GM21381 (cell line): Measurements from ENCODE around the gene TENM3.
"Not testable (repeated sequence)": the region's sequence is repeated elsewhere in the genome, so short reads cannot be mapped to it uniquely, and the experiment has no call there.

ENCODE experiments used
- ATAC-seq: cut with Tn5 transposase; IDR thresholded peaks from one replicate; pipeline ENCODE4 v1.9.1; 2021; ENCODE audit warnings: mild to moderate bottlenecking, moderate library complexity; ENCODE audit not compliant: unreplicated experiment

TENM3 gene

DNA sequence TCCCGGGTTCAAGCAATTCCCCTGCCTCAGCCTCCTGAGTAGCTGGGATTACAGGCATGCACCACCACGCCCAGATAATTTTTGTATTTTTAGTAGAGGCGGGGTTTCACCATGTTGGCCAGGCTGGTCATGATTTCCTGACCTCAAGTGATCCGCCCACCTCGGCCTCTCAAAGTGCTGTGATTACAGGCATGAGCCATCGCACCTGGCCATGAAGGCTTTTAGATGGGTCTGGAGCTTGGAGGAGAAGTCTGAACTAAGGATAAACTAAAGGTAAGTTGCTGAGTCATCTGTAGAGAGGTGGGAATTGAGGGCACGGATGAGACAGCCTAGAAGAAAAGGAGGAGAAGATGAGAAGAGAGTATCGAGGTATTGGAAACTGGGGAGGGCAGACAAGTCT lies at the start of gene TENM3:
TSS of gene TENM3 (plus strand) at position 199 of the 400 bp plus-strand sequence. CDS start 80,619 bp downstream, outside the sequence.
- ATAC-seq: not testable (repeated sequence)

DNA sequence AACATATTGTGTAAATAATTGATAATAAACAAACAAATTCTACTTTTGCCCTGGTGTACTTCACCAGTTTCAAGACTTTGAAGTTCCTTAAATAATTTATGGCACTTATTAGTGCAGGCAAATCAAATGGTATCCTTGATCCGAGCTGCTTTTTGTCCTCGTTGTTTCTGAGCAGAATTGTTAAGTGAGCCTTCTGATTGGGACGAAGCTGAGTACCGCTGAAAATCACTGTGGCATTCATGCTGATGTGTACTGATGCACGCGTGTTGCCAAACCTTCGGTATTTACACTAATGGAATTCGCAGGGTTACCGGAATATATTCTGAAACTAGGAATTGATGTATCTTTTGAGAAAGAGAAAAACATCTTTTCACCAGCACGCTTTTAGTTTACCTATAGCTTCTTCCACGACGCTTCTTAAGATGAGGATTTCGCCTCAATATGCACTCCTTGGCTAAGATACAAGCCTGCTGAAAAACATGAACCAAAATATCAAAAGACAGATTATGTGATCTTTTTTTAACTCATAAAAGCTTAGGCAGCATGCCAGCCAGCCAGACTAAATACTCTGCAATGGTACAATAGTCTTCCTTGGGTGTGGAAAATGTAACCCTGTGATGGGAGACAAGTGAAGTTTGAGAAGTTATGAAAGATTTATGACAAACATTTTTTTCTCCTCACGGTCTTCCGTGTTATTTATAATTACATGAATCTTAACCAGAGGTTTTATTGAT lies 48.9 kb upstream of the TENM3 start:
- ATAC-seq: no peak

GRCh38 chr4:182197611-182198010 lies 45.6 kb upstream of the TENM3 start:
- no peak for ATAC-seq

GRCh38 chr4:182201871-182202270 lies 41.3 kb upstream of the TENM3 start:
- no peak for ATAC-seq

DNA sequence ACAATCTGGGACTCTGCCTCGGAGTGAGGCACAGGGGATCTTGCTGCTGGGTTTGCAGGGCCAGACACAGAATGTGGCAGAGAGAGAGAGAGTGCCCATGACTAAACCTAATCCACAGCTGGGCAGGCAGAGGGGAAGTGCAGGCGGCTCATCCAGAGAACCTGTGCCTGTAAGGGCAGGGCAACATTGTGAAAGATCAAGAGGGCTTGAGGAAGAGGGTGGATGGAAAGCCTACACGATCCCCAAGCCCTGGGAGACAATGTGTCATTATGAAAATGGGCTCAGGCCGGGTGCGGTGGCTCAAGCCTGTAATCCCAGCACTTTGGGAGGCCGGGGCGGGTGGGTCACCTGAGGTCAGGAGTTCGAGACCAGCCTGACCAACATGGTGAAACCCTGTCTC lies 40.6 kb upstream of the TENM3 start:
- ATAC-seq: no peak

GRCh38 chr4:182203872-182204411 lies 39.3 kb upstream of the TENM3 start:
- ATAC-seq: no peak

DNA sequence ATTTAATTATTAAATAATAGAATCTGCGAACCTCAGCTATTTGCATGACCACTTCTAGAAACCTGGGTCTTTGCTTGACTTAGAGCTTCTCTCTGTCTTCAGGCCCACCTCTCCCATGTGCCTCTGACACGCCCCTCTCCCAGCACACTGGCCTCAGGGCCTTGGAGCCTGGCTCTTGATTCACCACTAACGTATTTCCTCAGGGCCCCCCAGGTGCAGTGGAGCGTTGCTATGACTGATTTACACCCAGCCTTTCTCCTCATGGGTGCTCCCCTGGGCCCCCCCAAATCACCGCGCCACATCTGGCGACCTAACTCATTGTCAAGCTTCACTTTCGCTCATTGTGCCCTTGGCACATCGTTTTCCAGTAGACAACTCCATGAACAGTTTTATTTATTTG lies 37.9 kb upstream of the TENM3 start:
- no peak for ATAC-seq

DNA sequence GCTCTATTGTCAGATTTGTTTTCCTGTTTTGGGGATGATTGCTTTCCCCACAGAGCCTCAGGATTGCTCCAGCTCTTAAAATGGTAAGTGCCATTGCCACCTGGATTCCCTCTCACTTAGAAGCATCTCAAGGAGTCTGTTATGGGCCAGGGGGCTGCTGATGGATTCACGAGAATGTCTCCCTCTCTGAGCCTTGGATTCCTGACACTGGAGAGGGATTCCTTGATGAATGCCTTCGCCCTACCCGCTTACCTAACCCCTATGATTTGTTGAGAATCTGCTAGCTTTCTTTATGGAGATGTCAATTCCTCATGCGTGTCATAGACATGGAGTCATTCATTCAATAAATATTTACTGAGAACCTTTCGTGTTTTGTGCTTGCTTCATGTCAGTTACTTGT lies 36.9 kb upstream of the TENM3 start:
- ATAC-seq: no peak

DNA sequence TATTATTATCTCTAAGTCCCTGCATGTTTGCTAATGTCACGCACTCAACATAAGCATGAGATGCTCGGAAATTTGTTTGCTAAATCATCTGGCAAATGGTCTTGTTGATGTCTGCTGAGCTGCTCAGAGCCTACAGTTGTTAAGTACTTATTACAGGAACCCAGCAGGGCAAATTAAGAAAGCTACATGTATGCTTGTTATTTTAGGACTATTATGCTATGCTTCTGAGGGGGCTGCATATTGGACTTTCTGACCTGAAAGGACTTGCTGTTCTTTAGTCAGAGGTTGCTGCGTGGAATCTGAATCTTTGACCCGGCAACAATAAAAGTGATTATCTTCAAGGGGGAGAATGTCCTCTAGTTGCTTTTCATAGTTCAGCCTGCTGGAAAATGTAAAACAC lies 36.3 kb upstream of the TENM3 start:
- ATAC-seq: no peak

DNA sequence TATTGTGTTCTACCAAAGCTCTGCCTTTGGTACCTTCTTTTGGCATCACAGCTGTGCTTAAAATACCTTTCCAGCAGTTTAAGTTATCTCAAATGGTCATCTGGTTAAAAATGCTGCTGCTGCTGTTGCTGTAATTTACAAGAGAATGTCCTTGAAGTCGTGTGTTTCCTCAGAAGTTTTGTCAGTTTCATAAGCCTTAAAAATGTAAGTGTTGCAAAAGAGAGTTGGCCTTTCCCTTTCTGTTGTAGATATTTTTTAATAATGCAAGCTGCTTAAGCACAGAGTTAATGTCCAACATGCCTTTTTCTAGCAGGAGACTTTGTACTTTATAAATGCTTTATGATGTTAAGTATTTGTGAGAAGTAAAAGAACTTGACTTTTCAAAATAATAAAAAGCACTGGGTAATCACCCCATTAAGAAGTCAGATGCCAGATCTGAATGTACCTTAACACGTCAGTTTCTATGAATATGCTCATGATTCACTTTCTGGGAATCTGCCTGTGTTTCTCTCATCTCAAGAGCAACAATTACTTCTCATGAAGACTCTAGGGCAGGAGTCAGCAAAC lies 35.3 kb upstream of the TENM3 start:
- ATAC-seq: no peak

- no peak for ATAC-seq
Measured at GRCh38 chr4:182208526-182209050, 34.6 kb upstream of the TENM3 start.

- ATAC-seq: no peak
Measured at GRCh38 chr4:182212211-182212761, 30.9 kb upstream of the TENM3 start.

DNA sequence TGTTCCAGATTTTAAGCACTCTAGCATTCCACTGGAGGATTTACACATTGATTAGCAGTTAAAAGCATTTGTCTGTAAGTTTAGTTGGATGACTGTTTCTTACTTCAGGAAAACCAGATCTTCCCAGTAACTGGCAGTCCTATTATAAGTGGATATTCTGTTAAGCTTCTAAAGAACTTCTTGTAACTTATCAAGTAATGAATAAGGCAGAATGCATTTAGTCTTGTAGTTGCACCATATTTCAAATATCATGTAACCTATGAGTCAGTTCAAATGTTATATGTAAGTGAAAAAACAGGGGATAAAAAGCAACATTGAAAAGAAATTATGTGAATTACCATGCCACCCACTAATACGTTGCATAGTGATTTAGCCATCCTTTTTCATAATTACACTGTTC lies 30.2 kb upstream of the TENM3 start:
- ATAC-seq: no peak

DNA sequence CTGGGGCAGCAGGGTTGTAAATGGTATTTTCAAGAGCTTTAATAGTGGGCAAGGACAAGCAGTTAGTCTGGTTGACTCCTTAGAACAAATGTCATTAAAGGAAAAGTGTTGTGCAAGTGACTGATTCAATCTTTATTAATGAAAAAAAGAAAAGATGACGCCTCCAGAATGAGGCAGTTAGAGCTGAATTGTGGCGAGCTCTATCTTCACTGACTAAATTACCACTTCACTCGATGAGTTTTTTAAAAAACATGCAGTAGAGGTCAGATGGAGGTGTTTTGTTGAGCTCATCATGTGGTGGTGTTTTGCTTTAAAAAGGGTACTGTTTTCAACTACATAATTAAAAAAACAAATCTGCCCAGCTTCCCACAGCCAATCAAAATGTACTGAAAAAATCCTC lies 28.1 kb upstream of the TENM3 start:
- ATAC-seq: no peak

DNA sequence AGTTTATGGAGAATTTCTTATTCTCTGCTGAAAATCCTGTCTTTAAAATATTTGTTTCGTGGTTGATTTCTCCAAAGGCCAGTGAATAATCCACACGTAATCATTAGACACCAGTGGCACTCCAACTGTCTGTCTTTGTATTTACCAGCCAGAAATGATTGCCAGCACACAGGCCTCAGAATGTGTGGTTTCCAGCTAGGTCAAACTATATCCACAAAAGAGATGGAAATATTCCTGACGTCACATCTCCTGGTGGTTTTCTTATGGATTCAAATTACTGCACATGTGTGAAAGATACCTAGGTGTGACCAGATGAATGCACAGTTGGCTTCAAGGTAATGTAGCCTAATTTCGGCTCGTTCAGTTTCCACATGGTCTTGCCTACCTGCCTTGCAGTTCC lies 27.2 kb upstream of the TENM3 start:
- no peak for ATAC-seq

DNA sequence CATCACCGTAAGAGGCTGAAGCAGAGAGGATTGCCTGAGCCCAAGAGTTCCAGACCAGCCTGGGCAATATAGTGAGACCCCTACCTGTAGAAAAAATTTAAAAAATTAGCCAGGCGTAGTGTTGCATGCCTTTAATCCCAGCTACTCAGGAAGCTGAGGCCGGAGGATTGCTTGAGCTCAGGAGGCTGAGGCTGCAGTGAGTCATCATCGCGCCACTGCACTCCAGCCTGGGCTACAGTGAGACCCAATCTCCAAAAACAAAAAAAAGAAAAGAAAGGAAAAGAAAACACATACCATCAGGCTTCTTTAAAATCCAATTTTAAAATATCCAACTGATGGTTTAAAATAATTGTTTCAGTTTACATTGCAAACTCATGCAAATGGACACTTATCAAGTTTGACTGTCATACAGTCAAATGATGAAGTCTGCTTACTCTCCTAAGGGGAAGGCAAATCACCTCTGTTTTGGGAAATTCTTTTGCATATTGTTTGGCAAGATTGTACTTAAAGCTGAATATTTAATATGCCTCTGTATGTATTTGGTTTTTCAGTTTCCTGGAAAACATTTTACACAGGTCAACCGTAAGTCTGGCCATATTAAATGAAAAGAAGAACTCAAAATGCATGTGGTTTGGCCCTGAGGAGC lies 23.7 kb upstream of the TENM3 start:
- no peak for ATAC-seq

GRCh38 chr4:182221987-182222386 lies 21.2 kb upstream of the TENM3 start:
- no peak for ATAC-seq

- no peak for ATAC-seq
Measured at GRCh38 chr4:182222766-182223165, 20.4 kb upstream of the TENM3 start.

- ATAC-seq: no peak
Measured at GRCh38 chr4:182223708-182224107, 19.5 kb upstream of the TENM3 start.

- ATAC-seq: no peak
Measured at GRCh38 chr4:182224192-182224850, 18.9 kb upstream of the TENM3 start.

- ATAC-seq: no peak
Measured at GRCh38 chr4:182225257-182225852, 17.8 kb upstream of the TENM3 start.
